HPDE6-E6E7 (cell line): Measurements from ENCODE around the gene IZUMO4.
"Not testable (repeated sequence)": the region's sequence is repeated elsewhere in the genome, so short reads cannot be mapped to it uniquely, and the experiment has no call there.

ENCODE experiments used
- DNase-seq: peaks from one replicate; pipeline ENCODE4 v3.0.0; 2011; ENCODE audit warnings: missing footprints; ENCODE audit errors: extremely low spot score

The IZUMO4 gene

GRCh38 chr19:2081873-2082810 is 14.6 kb upstream of the IZUMO4 start:
- DNase-seq = no peak

- no peak for DNase-seq
Measured at GRCh38 chr19:2083174-2083854, 13.4 kb upstream of the IZUMO4 start.

- no peak for DNase-seq
Measured at GRCh38 chr19:2084993-2085720, 11.6 kb upstream of the IZUMO4 start.

GRCh38 chr19:2086695-2087620 is 9.8 kb upstream of the IZUMO4 start:
- peak; percentile 78 for DNase-seq

- no peak for DNase-seq
Measured at GRCh38 chr19:2087621-2088100, 9.1 kb upstream of the IZUMO4 start.

GRCh38 chr19:2089001-2089711 is 7.6 kb upstream of the IZUMO4 start:
- peak; percentile 95 for DNase-seq

GRCh38 chr19:2089727-2090053 is 7.0 kb upstream of the IZUMO4 start:
- DNase-seq = no peak

- DNase-seq = not testable (repeated sequence)
Measured at GRCh38 chr19:2091926-2092525, 4.7 kb upstream of the IZUMO4 start.

GRCh38 chr19:2096034-2096479 is 658 bp upstream of the IZUMO4 start, which contains the start of gene MOB3A:
MOB3A (minus strand) TSS chr19:2096326; CDS start chr19:2078560, 17,766 bp downstream.
- no peak for DNase-seq

- no peak for DNase-seq
Measured at GRCh38 chr19:2097203-2097885, 629 bp downstream of the IZUMO4 start.

- no peak for DNase-seq
Measured at GRCh38 chr19:2097886-2098327, 1.2 kb downstream of the IZUMO4 start.

- no peak for DNase-seq
Measured at GRCh38 chr19:2099054-2099501, 2.4 kb downstream of the IZUMO4 start.

GRCh38 chr19:2099937-2100718 is 3.4 kb downstream of the IZUMO4 start:
- no peak for DNase-seq

- no peak for DNase-seq
Measured at GRCh38 chr19:2100719-2101061, 4.0 kb downstream of the IZUMO4 start.

GRCh38 chr19:2101417-2102335 is 5.0 kb downstream of the IZUMO4 start:
- DNase-seq = no peak

GRCh38 chr19:2103045-2103707 is 6.5 kb downstream of the IZUMO4 start:
- DNase-seq = no peak
